H1 (cell line): Measurements from ENCODE around the gene DDC. TPM values are rescaled to one million over a fixed set of nuclear protein-coding genes. Genes with fewer than 3 reads are reported as not detected.

Experiments
- CTCF ChIA-PET: fragments of 300-600 bp; sonication (Branson Sonifier 250); formaldehyde crosslinking; loops from one replicate; lab custom pipeline; 2021; ENCODE audit not compliant: partially characterized antibody; lab: Charles Lee
- POLR2A ChIA-PET: fragments of 300-600 bp; sonication (Branson Sonifier 250); formaldehyde crosslinking; loops from one replicate; lab custom pipeline; 2021; ENCODE audit warnings: inconsistent platforms; ENCODE audit not compliant: partially characterized antibody; lab: Charles Lee
- DNase-seq, 2 experiments: peaks; one replicate each; pipeline versions ENCODE4 v3.0.0 to v3.0.0-alpha.2; 2010 to 2022; ENCODE audit warnings: low spot score in 2 of 2, low read depth in 1 of 2, mixed read lengths in 1 of 2
- FAIRE-seq: peaks from 2 replicates; lab custom pipeline; 2011; peaks lifted over from hg19 to GRCh38; lab: Jason Lieb, UNC
- H2AFZ ChIP-seq: 2 replicates; pipeline ENCODE4 v1.8.1; 2012; ENCODE audit warnings: low read length, inconsistent platforms
- H2AK5ac ChIP-seq: 2 replicates; pipeline ENCODE4 v1.6.1; 2013; ENCODE audit warnings: low read depth, low read length
- H2BK120ac ChIP-seq: replicated peaks from 2 replicates; pipeline ENCODE3; 2013; ENCODE audit warnings: low read depth, low read length, inconsistent platforms
- H2BK12ac ChIP-seq: 2 replicates; pipeline ENCODE4 v1.6.1; 2013; ENCODE audit warnings: low read depth, low read length
- H2BK15ac ChIP-seq: 2 replicates; pipeline ENCODE4 v1.6.1; 2013; ENCODE audit warnings: low read length
- H2BK20ac ChIP-seq: 2 replicates; pipeline ENCODE4 v1.6.1; 2013; ENCODE audit warnings: low read length
- H2BK5ac ChIP-seq: 2 replicates; pipeline ENCODE4 v1.6.1; 2013; ENCODE audit warnings: low read depth, low read length
- H3K14ac ChIP-seq: 2 replicates; pipeline ENCODE4 v1.6.1; 2013; ENCODE audit warnings: inconsistent platforms; ENCODE audit not compliant: insufficient read length
- H3K18ac ChIP-seq: 2 replicates; pipeline ENCODE4 v1.6.1; 2013; ENCODE audit warnings: low read length; ENCODE audit errors: extremely low read depth
- H3K23ac ChIP-seq: 2 replicates; pipeline ENCODE4 v1.6.1; 2013; ENCODE audit warnings: inconsistent platforms; ENCODE audit not compliant: insufficient read length
- H3K23me2 ChIP-seq: 2 replicates; pipeline ENCODE4 v1.6.1; 2013; ENCODE audit warnings: low read depth, low read length
- H3K27ac ChIP-seq: 2 replicates; pipeline ENCODE4 v1.6.1; 2011; ENCODE audit warnings: low read depth, low read length, inconsistent platforms
- H3K27me3 ChIP-seq, 4 experiments: replicated peaks in 1 of 4; 1 replicate in 1 of 4; 2 replicates in 3 of 4; pipeline versions ENCODE4 v1.6.1 to v1.8.1; 2011 to 2013; ENCODE audit warnings: low read length in 3 of 4, mild to moderate bottlenecking in 3 of 4, inconsistent platforms in 2 of 4, mixed read lengths in 2 of 4, moderate library complexity in 1 of 4; ENCODE audit not compliant: control insufficient read depth in 3 of 4, insufficient read depth in 3 of 4; ENCODE audit errors: extremely low read depth in 1 of 4
- H3K36me3 ChIP-seq, 4 experiments: 2 replicates each; pipeline versions ENCODE4 v1.6.1 to v1.8.1; 2011 to 2013; ENCODE audit warnings: mild to moderate bottlenecking in 4 of 4, low read length in 3 of 4, moderate library complexity in 2 of 4, control low read depth in 1 of 4, inconsistent platforms in 1 of 4; ENCODE audit not compliant: insufficient read depth in 4 of 4, control insufficient read depth in 2 of 4
- H3K4ac ChIP-seq: replicated peaks from 2 replicates; pipeline ENCODE3; 2013; ENCODE audit warnings: low read length, low read depth, mixed read lengths, inconsistent platforms; ENCODE audit not compliant: insufficient read length
- H3K4me1 ChIP-seq, 4 experiments: replicated peaks in 1 of 4; 1 replicate in 1 of 4; 2 replicates in 3 of 4; pipeline versions ENCODE4 v1.6.1 to v1.8.1; 2011 to 2013; ENCODE audit warnings: low read length in 3 of 4, inconsistent platforms in 2 of 4, mixed read lengths in 1 of 4; ENCODE audit not compliant: insufficient read depth in 4 of 4, control insufficient read depth in 3 of 4
- H3K4me2 ChIP-seq, 2 experiments: 2 replicates each; pipeline versions ENCODE4 v1.6.1 to v1.8.1; 2011 to 2013; ENCODE audit warnings: low read depth in 2 of 2, low read length in 2 of 2, control low read depth in 1 of 2, inconsistent platforms in 1 of 2, mild to moderate bottlenecking in 1 of 2; ENCODE audit not compliant: insufficient read depth in 1 of 2
- H3K4me3 ChIP-seq, 4 experiments: fragments of 200-600, 300-600 bp in 1 of 4; sonication (generic), shearing (Covaris generic), sonication (Bioruptor Twin) in 1 of 4; 2 replicates each; pipeline versions ENCODE4 v1.5.1 to v1.8.1; 2011 to 2016; ENCODE audit warnings: low read length in 4 of 4, low read depth in 3 of 4, control low read depth in 2 of 4, inconsistent platforms in 2 of 4, mild to moderate bottlenecking in 2 of 4, mixed read lengths in 1 of 4, moderate library complexity in 1 of 4; ENCODE audit not compliant: insufficient read depth in 2 of 4; ENCODE audit errors: extremely low read depth in 1 of 4
- H3K56ac ChIP-seq: replicated peaks from 2 replicates; pipeline ENCODE3; 2013; ENCODE audit warnings: low read depth, mild to moderate bottlenecking, mixed read lengths, low read length, inconsistent platforms; ENCODE audit not compliant: insufficient read length
- H3K79me1 ChIP-seq: 2 replicates; pipeline ENCODE4 v1.6.1; 2013; ENCODE audit warnings: low read depth, low read length, control low read depth
- H3K79me2 ChIP-seq, 2 experiments: 2 replicates each; pipeline versions ENCODE4 v1.6.1 to v1.8.1; 2012 to 2013; ENCODE audit warnings: low read length in 2 of 2, mild to moderate bottlenecking in 2 of 2, inconsistent platforms in 1 of 2; ENCODE audit not compliant: insufficient read depth in 2 of 2, control insufficient read depth in 1 of 2
- H3K9ac ChIP-seq, 4 experiments: replicated peaks in 1 of 4; 1 replicate in 1 of 4; 2 replicates in 3 of 4; pipeline versions ENCODE4 v1.6.1 to v1.8.1; 2011 to 2013; ENCODE audit warnings: low read depth in 3 of 4, low read length in 3 of 4, control low read depth in 2 of 4, mild to moderate bottlenecking in 2 of 4, moderate library complexity in 2 of 4, inconsistent platforms in 1 of 4; ENCODE audit errors: extremely low read depth in 1 of 4
- H3K9me3 ChIP-seq, 2 experiments: 2 replicates each; pipeline versions ENCODE4 v1.6.1 to v1.8.1; 2012 to 2013; ENCODE audit warnings: mild to moderate bottlenecking in 2 of 2, moderate library complexity in 2 of 2, control low read depth in 1 of 2, inconsistent platforms in 1 of 2, low read depth in 1 of 2, low read length in 1 of 2, mixed read lengths in 1 of 2; ENCODE audit not compliant: insufficient read depth in 2 of 2
- H4K20me1 ChIP-seq, 2 experiments: replicated peaks in 1 of 2; 2 replicates each; pipeline versions ENCODE3 to v1.8.1; 2011 to 2013; ENCODE audit warnings: inconsistent platforms in 2 of 2, low read length in 2 of 2, mild to moderate bottlenecking in 1 of 2; ENCODE audit not compliant: insufficient read depth in 2 of 2, control insufficient read depth in 1 of 2
- H4K5ac ChIP-seq: 2 replicates; pipeline ENCODE4 v1.6.1; 2013; ENCODE audit warnings: low read length, low read depth, mixed read lengths, inconsistent platforms; ENCODE audit not compliant: insufficient read length
- H4K8ac ChIP-seq: 2 replicates; pipeline ENCODE4 v1.8.0; 2013; ENCODE audit warnings: mild to moderate bottlenecking, moderate library complexity, low read length, inconsistent platforms; ENCODE audit not compliant: insufficient read depth; ENCODE audit errors: extremely low read depth
- H4K91ac ChIP-seq: replicated peaks from 2 replicates; pipeline ENCODE3; 2013; ENCODE audit warnings: low read length, mixed read lengths, inconsistent platforms; ENCODE audit not compliant: insufficient read length
- CTBP2 ChIP-seq: IDR thresholded peaks from 2 replicates; pipeline ENCODE4 v1.7.0; 2011; ENCODE audit warnings: borderline replicate concordance, mild to moderate bottlenecking, moderate library complexity, mixed read lengths, low read length; ENCODE audit not compliant: insufficient read depth, insufficient read length
- E2F6 ChIP-seq: IDR thresholded peaks from 2 replicates; pipeline ENCODE4 v1.6.1; 2012; ENCODE audit warnings: inconsistent platforms
- GTF2F1 ChIP-seq: IDR thresholded peaks from 2 replicates; pipeline ENCODE4 v1.6.1; 2012; ENCODE audit warnings: low read depth, low read length, improper control_type of control experiment, borderline replicate concordance
- HDAC6 ChIP-seq: IDR thresholded peaks from one replicate; pipeline ENCODE4 v1.7.1; 2012; ENCODE audit warnings: low read depth, mild to moderate bottlenecking, inconsistent platforms, low read length, moderate library complexity
- JUN ChIP-seq: IDR thresholded peaks from 2 replicates; pipeline ENCODE4 v1.6.1; 2011; ENCODE audit warnings: low read depth, mild to moderate bottlenecking, improper control_type of control experiment, low read length
- JUND ChIP-seq: IDR thresholded peaks from 2 replicates; pipeline ENCODE4 v1.6.1; 2011; ENCODE audit warnings: mild to moderate bottlenecking, improper control_type of control experiment, low read length
- NRF1 ChIP-seq: IDR thresholded peaks from 2 replicates; pipeline ENCODE4 v1.6.1; 2011; ENCODE audit warnings: mild to moderate bottlenecking, low read depth, low read length, improper control_type of control experiment
- POLR2A ChIP-seq, 2 experiments: IDR thresholded peaks; 1 replicate in 1 of 2; 2 replicates in 1 of 2; pipeline ENCODE4 v1.6.1; 2011; ENCODE audit warnings: low read depth in 2 of 2, low read length in 2 of 2, mild to moderate bottlenecking in 2 of 2; ENCODE audit errors: control extremely low read depth in 1 of 2
- RFX5 ChIP-seq: IDR thresholded peaks from 2 replicates; pipeline ENCODE4 v1.6.1; 2011; ENCODE audit warnings: low read depth, low read length, improper control_type of control experiment, borderline replicate concordance
- SIRT6 ChIP-seq: IDR thresholded peaks from one replicate; pipeline ENCODE4 v1.7.1; 2012; ENCODE audit warnings: low read length, inconsistent platforms
- WGBS, 2 experiments: shearing (Covaris generic) in 1 of 2; methylation state at CpG; one replicate each; pipeline versions ENCODE4 v1.1.6 to v1.1.7; 2013 to 2015; ENCODE audit warnings: low lambda C conversion rate in 2 of 2, mixed read lengths in 2 of 2, inconsistent platforms in 1 of 2, low coverage in 1 of 2, missing lambda C conversion rate in 1 of 2; ENCODE audit not compliant: insufficient replicate concordance in 2 of 2, insufficient coverage in 1 of 2, insufficient read length in 1 of 2; ENCODE audit errors: extremely low coverage in 1 of 2, missing lambda C conversion rate in 1 of 2; 5-methylcytosine and 5-hydroxymethylcytosine counted together
- polyA plus RNA-seq, 7 experiments: library from polyadenylated mRNA; depleted of rRNA in 3 of 7; stranded (reverse) in 5 of 7; unstranded in 2 of 7; fragments of >200 nt in 5 of 7; fragments of 200-250 nt in 2 of 7; gene quantifications; 1 replicate in 5 of 7; 2 replicates in 1 of 7; 4 replicates in 1 of 7; pipeline versions ENCODE4 v1.2.1 to v1.2.3, GENCODE V29; 2011 to 2013; ENCODE audit warnings: missing spikeins in 2 of 7, mixed read lengths in 2 of 7
- total RNA-seq: library from RNA; stranded (reverse); fragmentation: NEBNext Ultra II Directional; extraction: Animal tissue kit (Norgen Biotek cat#: 25700); gene quantifications from 2 replicates; pipeline ENCODE4 v1.2.1, GENCODE V29; 2021

The DDC gene
- total and polyA plus RNA-seq, 2 of the 8 experiments (the other 6 are each of a cell fraction or from before 2014, with no cell fraction given), result 0.05 TPM; not detected in 1

- no peak overlapping the region for H3K14ac ChIP-seq
- H4K20me1 ChIP-seq, result no peaks in the 10 kb centered on the region
- no peaks in the 10 kb centered on the region for H3K79me2 ChIP-seq
- H3K27me3 ChIP-seq, result no peaks in the 10 kb centered on the region
- 78% methylated on average over 3 of the region's 3 CpGs; no CpG with 5 or more reads in 1 of the 2 experiments for WGBS, 2 experiments
- H3K9ac ChIP-seq, result no peak overlapping the region
- no peak overlapping the region for H2BK15ac ChIP-seq
- no peaks in the 10 kb centered on the region for H3K79me1 ChIP-seq
- no peak overlapping the region for H3K18ac ChIP-seq
- H3K4ac ChIP-seq, result no peak overlapping the region
- no peaks in the 10 kb centered on the region for H3K23me2 ChIP-seq
- H3K56ac ChIP-seq, result no peak overlapping the region
- H2BK12ac ChIP-seq, result no peak overlapping the region
- H2BK20ac ChIP-seq, result no peak overlapping the region
- H3K23ac ChIP-seq, result no peak overlapping the region
- H2BK5ac ChIP-seq, result no peak overlapping the region
- no peaks in the 10 kb centered on the region for H3K9me3 ChIP-seq
- H4K91ac ChIP-seq, result no peak overlapping the region
- CTCF ChIA-PET, result interaction anchor here (0.7 to 1.3 kb wide), 3 partner anchors 9 to 91 kb away, joined by 3 to 4 read pairs (median 3); no protein-coding TSS in a partner anchor
- no peak overlapping the region for H3K4me2 ChIP-seq
- no peak overlapping the region for H4K5ac ChIP-seq
- TF ChIP-seq CTBP2 (no peak), GTF2F1 (no peak), RFX5 (no peak), HDAC6 (no peak), NRF1 (no peak), E2F6 (no peak), POLR2A (IDR thresholded peaks at IDR 0.05; ENCODE audit: control extremely low read depth in 1 of 2, low read depth in 2 of 2, low read length in 2 of 2) (no peak), SIRT6 (no peak), JUN (no peak), JUND (no peak)
- TF ChIP-seq, all 59 proteins: peak for 0
- Histone ChIP-seq H3K36me3 (no peaks in the 10 kb centered on the region), H3K4me1 (no peaks in the 10 kb centered on the region), H4K8ac (no peak overlapping the region), H2AK5ac (no peak overlapping the region), H3K4me3 (no peak overlapping the region), H2AFZ (no peak overlapping the region), H3K27ac (no peak overlapping the region), H2BK120ac (no peak overlapping the region)
- DNase-seq (no peak), FAIRE-seq (no peak)
- POLR2A ChIA-PET, result no interaction called here
Observed at GRCh38 chr7:50495746-50496145, 69.5 kb downstream of the DDC start.
